ENCODE results near the gene DSC2. TPM values are rescaled to one million over a fixed set of nuclear protein-coding genes. Genes with fewer than 3 reads are reported as not detected.

The DSC2 gene
- polyA plus RNA-seq, 1 donor from 2014 or later: 16.3 TPM

DNA sequence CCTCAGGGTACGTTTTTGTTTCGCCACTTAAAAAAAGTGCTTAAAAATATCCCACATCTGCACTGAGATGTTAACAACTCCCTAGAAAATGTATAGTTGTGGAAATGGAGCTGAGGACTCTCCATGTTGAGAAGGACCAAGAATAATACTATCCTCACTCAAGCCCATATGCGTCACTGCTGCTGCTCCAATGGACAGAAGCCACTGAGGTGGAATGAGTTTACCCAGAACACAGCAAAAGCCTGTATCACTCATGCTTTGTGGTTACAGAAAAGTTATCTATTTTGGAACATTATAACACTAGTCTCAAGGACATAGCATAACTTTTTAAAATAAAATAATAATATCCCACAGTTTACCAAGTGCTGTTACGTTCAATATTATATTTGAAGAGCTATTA lies 91.6 kb downstream of the DSC2 start:
- Histone ChIP-seq H3F3A (ENCODE audit: insufficient read depth, low read length, poor library complexity, severe bottlenecking) (no peaks in the 10 kb centered on the region), H4K20me1 (ENCODE audit: insufficient read depth) (no peaks in the 10 kb centered on the region), H3K9me3 (ENCODE audit: low read length) (no peaks in the 10 kb centered on the region), H3K9ac (ENCODE audit: low read length) (no peak overlapping the region), H3K27me3 (ENCODE audit: insufficient read depth, low read depth, low read length) (no peaks in the 10 kb centered on the region), H2AFZ (ENCODE audit: low read depth, low read length) (no peak overlapping the region), H3K4me2 (ENCODE audit: low read length) (no peak overlapping the region), H3K79me2 (replicated peaks; ENCODE audit: insufficient read depth, low read length) (no peaks in the 10 kb centered on the region), H3K27ac (ENCODE audit: low read length) (no peak overlapping the region), H3K9me2 (ENCODE audit: insufficient read depth, low read length) (no peaks in the 10 kb centered on the region), H3K4me3 (ENCODE audit: low read length) (no peak overlapping the region), H3K36me3 (ENCODE audit: insufficient read depth, low read length) (no peaks in the 10 kb centered on the region)
- TF ChIP-seq EZH2 (IDR thresholded peaks at IDR 0.05; ENCODE audit: borderline replicate concordance, insufficient read depth, low read length, poor library complexity, severe bottlenecking): no peak
- TF ChIP-seq, protein P1, sequence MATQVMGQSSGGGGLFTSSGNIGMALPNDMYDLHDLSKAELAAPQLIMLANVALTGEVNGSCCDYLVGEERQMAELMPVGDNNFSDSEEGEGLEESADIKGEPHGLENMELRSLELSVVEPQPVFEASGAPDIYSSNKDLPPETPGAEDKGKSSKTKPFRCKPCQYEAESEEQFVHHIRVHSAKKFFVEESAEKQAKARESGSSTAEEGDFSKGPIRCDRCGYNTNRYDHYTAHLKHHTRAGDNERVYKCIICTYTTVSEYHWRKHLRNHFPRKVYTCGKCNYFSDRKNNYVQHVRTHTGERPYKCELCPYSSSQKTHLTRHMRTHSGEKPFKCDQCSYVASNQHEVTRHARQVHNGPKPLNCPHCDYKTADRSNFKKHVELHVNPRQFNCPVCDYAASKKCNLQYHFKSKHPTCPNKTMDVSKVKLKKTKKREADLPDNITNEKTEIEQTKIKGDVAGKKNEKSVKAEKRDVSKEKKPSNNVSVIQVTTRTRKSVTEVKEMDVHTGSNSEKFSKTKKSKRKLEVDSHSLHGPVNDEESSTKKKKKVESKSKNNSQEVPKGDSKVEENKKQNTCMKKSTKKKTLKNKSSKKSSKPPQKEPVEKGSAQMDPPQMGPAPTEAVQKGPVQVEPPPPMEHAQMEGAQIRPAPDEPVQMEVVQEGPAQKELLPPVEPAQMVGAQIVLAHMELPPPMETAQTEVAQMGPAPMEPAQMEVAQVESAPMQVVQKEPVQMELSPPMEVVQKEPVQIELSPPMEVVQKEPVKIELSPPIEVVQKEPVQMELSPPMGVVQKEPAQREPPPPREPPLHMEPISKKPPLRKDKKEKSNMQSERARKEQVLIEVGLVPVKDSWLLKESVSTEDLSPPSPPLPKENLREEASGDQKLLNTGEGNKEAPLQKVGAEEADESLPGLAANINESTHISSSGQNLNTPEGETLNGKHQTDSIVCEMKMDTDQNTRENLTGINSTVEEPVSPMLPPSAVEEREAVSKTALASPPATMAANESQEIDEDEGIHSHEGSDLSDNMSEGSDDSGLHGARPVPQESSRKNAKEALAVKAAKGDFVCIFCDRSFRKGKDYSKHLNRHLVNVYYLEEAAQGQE (IDR thresholded peaks at IDR 0.05; ENCODE audit: borderline replicate concordance): no peak
- no peak for TF ChIP-seq SMC3 (conservative IDR thresholded peaks at IDR 0.05; ENCODE audit: poor library complexity)
- TF ChIP-seq MXI1 (conservative IDR thresholded peaks at IDR 0.05; ENCODE audit: poor library complexity, severe bottlenecking): no peak
- no peak for TF ChIP-seq RAD21 (conservative IDR thresholded peaks at IDR 0.05)
- no peak for TF ChIP-seq POLR2AphosphoS5 (IDR thresholded peaks at IDR 0.05)
- TF ChIP-seq TAF1 (IDR thresholded peaks at IDR 0.05; ENCODE audit: low read depth): no peak
- TF ChIP-seq CTCF (IDR thresholded peaks at IDR 0.05; ENCODE audit: poor library complexity, severe bottlenecking): no peak
- no peak for TF ChIP-seq EP300 (conservative IDR thresholded peaks at IDR 0.05; ENCODE audit: poor library complexity, severe bottlenecking)

Other genes starting within 250 kb of the DSC2 start
- gene DSC3, start 59.7 kb downstream of the DSC2 start, polyA plus RNA-seq: 0.10 TPM in 1 of 2 replicates, not detected in the other
- gene DSC1, start 60.4 kb upstream of the DSC2 start, polyA plus RNA-seq: not detected in 2 replicates
- not detected in 2 replicates for gene DSG1, start 215.7 kb upstream of the DSC2 start, polyA plus RNA-seq

Data from neural cell (in vitro differentiated cells).